GM23248 (cell line): ENCODE results near the gene HSPA12B.

Experiments
- EZH2 ChIP-seq: fragments of 200-600 bp; sonication (generic); IDR thresholded peaks from 2 replicates; pipeline ENCODE4 v1.6.1; 2018; ENCODE audit warnings: antibody characterized with exemption, mild to moderate bottlenecking; ENCODE audit not compliant: insufficient read depth, poor library complexity, severe bottlenecking
- EZH2phosphoT487 ChIP-seq: fragments of 200-600 bp; sonication (generic); IDR thresholded peaks from 2 replicates; pipeline ENCODE4 v1.6.1; 2018; ENCODE audit warnings: antibody characterized with exemption, moderate library complexity, mild to moderate bottlenecking, low read depth; ENCODE audit not compliant: insufficient read depth

DNA sequence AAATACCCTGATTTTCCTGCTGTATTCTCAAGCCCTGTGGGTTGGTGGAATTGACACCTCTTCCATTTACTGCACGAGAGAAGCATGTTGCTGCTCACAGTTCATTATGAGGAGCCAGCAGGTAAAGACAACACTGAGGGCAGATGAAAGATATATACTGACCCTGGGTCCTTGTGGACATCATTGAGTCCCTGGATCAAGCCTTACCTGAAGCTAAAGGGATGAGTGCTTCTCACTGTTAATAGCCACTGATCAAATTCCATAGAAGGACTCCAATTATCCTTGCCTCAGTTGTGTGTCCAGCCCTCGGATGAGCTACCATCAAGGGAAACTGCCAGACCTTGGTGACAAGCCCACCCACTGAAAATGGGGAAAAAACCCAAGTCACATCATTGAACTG is 12.4 kb upstream of the HSPA12B start:
- TF ChIP-seq EZH2phosphoT487 = no peak
- no peak for TF ChIP-seq EZH2
